IMR-90 (cell line): Measurements from ENCODE around the gene ABCC3. TPM values are rescaled to one million over a fixed set of nuclear protein-coding genes. Genes with fewer than 3 reads are reported as not detected.
A peak's percentile ranks its signal among the peaks of the same experiment; 100 is the strongest.

ENCODE experiments used
- ATAC-seq: fragments of 200-7000 bp; cut with Tn5 transposase; 2 replicates; pipeline ENCODE4 v1.9.1; 2020; ENCODE audit warnings: low read depth, mild to moderate bottlenecking, moderate library complexity
- BruUV-seq: library from RNA; stranded (reverse); fragments of 400-500 nt; replicated peaks from 2 replicates; lab custom pipeline; 2021; lab: Mats Ljungman, UMichigan
- CTCF ChIA-PET: fragments of 300-600 bp; formaldehyde crosslinking; extraction: SDS; loops from one replicate; lab custom pipeline; 2021; ENCODE audit warnings: antibody characterized with exemption; lab: Yijun Ruan, JAX
- POLR2A ChIA-PET: fragments of 300-600 bp; sonication (Branson Sonifier 250); formaldehyde crosslinking; loops from one replicate; lab custom pipeline; 2022; ENCODE audit warnings: antibody characterized with exemption; ENCODE audit not compliant: unreplicated experiment; lab: Charles Lee
- DNase-seq: peaks from one replicate; pipeline ENCODE4 v3.0.0; 2013
- H2AFZ ChIP-seq: replicated peaks from 2 replicates; pipeline ENCODE3; 2013; ENCODE audit warnings: low read length, mild to moderate bottlenecking; ENCODE audit not compliant: poor library complexity
- H2AK5ac ChIP-seq: 2 replicates; pipeline ENCODE4 v1.6.1; 2013; ENCODE audit warnings: low read depth, low read length, inconsistent platforms
- H2AK9ac ChIP-seq: replicated peaks from 2 replicates; pipeline ENCODE3; 2013; ENCODE audit warnings: mild to moderate bottlenecking, low read depth, low read length, moderate library complexity; ENCODE audit not compliant: poor library complexity
- H2BK120ac ChIP-seq: 2 replicates; pipeline ENCODE4 v1.6.1; 2013; ENCODE audit warnings: low read depth, low read length, inconsistent platforms
- H2BK15ac ChIP-seq: 3 replicates; pipeline ENCODE4 v1.6.1; 2013; ENCODE audit warnings: low read depth, low read length, inconsistent platforms
- H2BK20ac ChIP-seq: 2 replicates; pipeline ENCODE4 v1.6.1; 2013; ENCODE audit warnings: low read depth, mild to moderate bottlenecking, inconsistent platforms, low read length, moderate library complexity
- H2BK5ac ChIP-seq: 2 replicates; pipeline ENCODE4 v1.6.1; 2013; ENCODE audit warnings: mild to moderate bottlenecking, low read depth, low read length, inconsistent platforms; ENCODE audit not compliant: poor library complexity, severe bottlenecking
- H3K14ac ChIP-seq: replicated peaks from 2 replicates; pipeline ENCODE4 v1.6.1; 2013; ENCODE audit warnings: low read depth, low read length, inconsistent platforms
- H3K18ac ChIP-seq: 2 replicates; pipeline ENCODE4 v1.6.1; 2013; ENCODE audit warnings: low read depth, low read length, control low read depth
- H3K23ac ChIP-seq: 2 replicates; pipeline ENCODE4 v1.6.1; 2013; ENCODE audit warnings: low read depth, low read length, inconsistent platforms
- H3K27ac ChIP-seq: 2 replicates; pipeline ENCODE4 v1.5.1; 2013; ENCODE audit warnings: mild to moderate bottlenecking, control low read depth, low read length; ENCODE audit not compliant: insufficient read depth
- H3K27me3 ChIP-seq: 2 replicates; pipeline ENCODE4 v1.6.1; 2013; ENCODE audit warnings: low read length; ENCODE audit not compliant: control insufficient read depth, insufficient read depth
- H3K36me3 ChIP-seq: 2 replicates; pipeline ENCODE4 v1.6.1; 2013; ENCODE audit warnings: low read length, mixed read lengths; ENCODE audit not compliant: control insufficient read depth, insufficient read depth
- H3K4ac ChIP-seq: 2 replicates; pipeline ENCODE4 v1.6.1; 2013; ENCODE audit warnings: low read depth, low read length, inconsistent platforms
- H3K4me1 ChIP-seq: 2 replicates; pipeline ENCODE4 v1.6.1; 2013; ENCODE audit warnings: low read length, mixed read lengths; ENCODE audit not compliant: control insufficient read depth, insufficient read depth
- H3K4me2 ChIP-seq: 2 replicates; pipeline ENCODE4 v1.6.1; 2013; ENCODE audit warnings: low read depth, mild to moderate bottlenecking, control low read depth, low read length, moderate library complexity
- H3K4me3 ChIP-seq: 2 replicates; pipeline ENCODE4 v1.5.1; 2013; ENCODE audit warnings: low read depth, mild to moderate bottlenecking, control low read depth, low read length, moderate library complexity; ENCODE audit not compliant: insufficient read depth
- H3K56ac ChIP-seq: 2 replicates; pipeline ENCODE4 v1.6.1; 2013; ENCODE audit warnings: low read length, inconsistent platforms; ENCODE audit not compliant: insufficient read depth; ENCODE audit errors: extremely low read depth
- H3K79me1 ChIP-seq, 2 experiments: 2 replicates each; pipeline ENCODE4 v1.6.1; 2013; ENCODE audit warnings: low read length in 2 of 2, inconsistent platforms in 1 of 2, low read depth in 1 of 2
- H3K9ac ChIP-seq: 2 replicates; pipeline ENCODE4 v1.6.1; 2013; ENCODE audit warnings: low read depth, low read length, control low read depth
- H3K9me1 ChIP-seq: 2 replicates; pipeline ENCODE4 v1.6.1; 2013; ENCODE audit warnings: low read length, inconsistent platforms; ENCODE audit not compliant: insufficient read depth
- H3K9me3 ChIP-seq: 2 replicates; pipeline ENCODE4 v1.6.1; 2013; ENCODE audit warnings: low read length; ENCODE audit not compliant: control insufficient read depth, insufficient read depth
- H4K20me1 ChIP-seq: 2 replicates; pipeline ENCODE4 v1.6.1; 2013; ENCODE audit warnings: low read length, inconsistent platforms; ENCODE audit not compliant: insufficient read depth
- H4K5ac ChIP-seq: 2 replicates; pipeline ENCODE4 v1.6.1; 2013; ENCODE audit warnings: mild to moderate bottlenecking, low read depth, low read length, control low read depth
- H4K8ac ChIP-seq, 2 experiments: 2 replicates each; pipeline ENCODE4 v1.6.1; 2013; ENCODE audit warnings: low read depth in 2 of 2, low read length in 2 of 2, control low read depth in 1 of 2, inconsistent platforms in 1 of 2
- H4K91ac ChIP-seq: 2 replicates; pipeline ENCODE4 v1.6.1; 2013; ENCODE audit warnings: low read depth, low read length, inconsistent platforms; ENCODE audit not compliant: insufficient read depth
- BHLHE40 ChIP-seq: fragments of 150-350 bp; IDR thresholded peaks from 2 replicates; pipeline ENCODE4 v1.6.1; 2016; ENCODE audit warnings: mild to moderate bottlenecking, low read depth, low read length
- CEBPB ChIP-seq: IDR thresholded peaks from 2 replicates; pipeline ENCODE4 v1.6.1; 2012; ENCODE audit warnings: low read depth, low read length, improper control_type of control experiment
- CHD1 ChIP-seq: IDR thresholded peaks from 2 replicates; pipeline ENCODE4 v1.6.1; 2012; ENCODE audit warnings: low read depth, low read length, improper control_type of control experiment
- CTCF ChIP-seq: conservative IDR thresholded peaks from 2 replicates; pipeline ENCODE4 v1.5.1; 2012; ENCODE audit warnings: mild to moderate bottlenecking, low read depth, low read length, improper control_type of control experiment
- ELK1 ChIP-seq: fragments of 150-350 bp; IDR thresholded peaks from 2 replicates; pipeline ENCODE4 v1.6.1; 2016; ENCODE audit warnings: low read depth, mild to moderate bottlenecking, low read length, moderate library complexity, borderline replicate concordance
- MAFK ChIP-seq: IDR thresholded peaks from 2 replicates; pipeline ENCODE4 v1.6.1; 2012; ENCODE audit warnings: low read depth, low read length, improper control_type of control experiment
- MAZ ChIP-seq: IDR thresholded peaks from 2 replicates; pipeline ENCODE4 v1.6.1; 2012; ENCODE audit warnings: low read depth, mild to moderate bottlenecking, low read length, improper control_type of control experiment, moderate library complexity, borderline replicate concordance
- MXI1 ChIP-seq: IDR thresholded peaks from 2 replicates; pipeline ENCODE4 v1.6.1; 2012; ENCODE audit warnings: low read depth, mild to moderate bottlenecking, low read length, moderate library complexity, borderline replicate concordance
- NFE2L2 ChIP-seq: fragments of 150-350 bp; IDR thresholded peaks from 2 replicates; pipeline ENCODE4 v1.6.1; 2016; ENCODE audit warnings: low read depth, mild to moderate bottlenecking, low read length
- POLR2A ChIP-seq: IDR thresholded peaks from 2 replicates; pipeline ENCODE4 v1.6.1; 2012; ENCODE audit warnings: mild to moderate bottlenecking, low read depth, low read length
- RAD21 ChIP-seq: IDR thresholded peaks from 2 replicates; pipeline ENCODE4 v1.6.1; 2012; ENCODE audit warnings: low read length, improper control_type of control experiment
- RCOR1 ChIP-seq: IDR thresholded peaks from 2 replicates; pipeline ENCODE4 v1.6.1; 2012; ENCODE audit warnings: mild to moderate bottlenecking, low read length, improper control_type of control experiment; ENCODE audit not compliant: insufficient replicate concordance
- RFX5 ChIP-seq: IDR thresholded peaks from 2 replicates; pipeline ENCODE4 v1.8.0; 2012; ENCODE audit warnings: low read depth, mild to moderate bottlenecking, low read length, moderate library complexity
- SMC3 ChIP-seq: fragments of 150-350 bp; IDR thresholded peaks from 2 replicates; pipeline ENCODE4 v1.6.1; 2016; ENCODE audit warnings: low read depth, mild to moderate bottlenecking, antibody characterized with exemption, low read length, moderate library complexity
- WGBS, 2 experiments: methylation state at CpG; one replicate each; pipeline versions ENCODE4 v1.1.5 to v1.1.7; 2013; ENCODE audit warnings: missing lambda C conversion rate in 2 of 2; ENCODE audit not compliant: insufficient read length in 1 of 2; ENCODE audit errors: extremely low coverage in 2 of 2; 5-methylcytosine and 5-hydroxymethylcytosine counted together
- dilution Hi-C: fragments of 300-500 bp; cut with HindIII; formaldehyde crosslinking; loops from one replicate; pipeline ENCODE4 v1.14.3; 2018; ENCODE audit warnings: low sequenced_read_pairs; ENCODE audit not compliant: unreplicated experiment
- in situ Hi-C: fragments of 300-500 bp; cut with MboI; formaldehyde crosslinking; loops from 3 replicates; pipeline ENCODE4 v1.14.3; 2019; ENCODE audit warnings: low sequenced_read_pairs, inconsistent platforms, mixed read lengths
- intact Hi-C: fragments of 100-400 bp; cut with micrococcal nuclease; formaldehyde crosslinking; loops from 2 replicates; pipeline ENCODE4 v1.10.0; 2022
- polyA plus RNA-seq, 3 experiments: library from polyadenylated mRNA; depleted of rRNA; stranded (reverse); fragments of >200 nt; gene quantifications; 2 replicates each; pipeline ENCODE4 v1.2.3, GENCODE V29; 2012; ENCODE audit warnings: low replicate concordance in 1 of 3
- total RNA-seq: library from RNA; depleted of rRNA; stranded (reverse); fragments of >200 nt; gene quantifications from 2 replicates; pipeline ENCODE4 v1.2.3, GENCODE V29; 2012
- TF ChIP-seq, protein P1 (sequence below): fragments of 150-350 bp; IDR thresholded peaks from 2 replicates; pipeline ENCODE4 v1.6.1; 2017; ENCODE audit warnings: mild to moderate bottlenecking, antibody characterized with exemption, low read length, low read depth

The ABCC3 gene
- total and polyA plus RNA-seq, 2 of the 4 experiments (the other 2 are of a cell fraction) = 3.2 to 6.6 TPM

GRCh38 chr17:50662632-50663225, 28.0 kb downstream of the ABCC3 start:
- no peaks in the 10 kb centered on the region for H3K9me3 ChIP-seq
- peak overlapping the region; percentile 98 for H2AK5ac ChIP-seq
- H4K91ac ChIP-seq = peak overlapping the region; percentile 96
- dilution Hi-C loops = no loop called here
- DNase-seq (no peak), ATAC-seq (no peak)
- ChIA-PET CTCF (no interaction called here), POLR2A (interaction anchor here (1.4 kb wide), 1 partner anchor 14 kb away, joined by 4 read pairs; no protein-coding TSS in a partner anchor)
- in situ Hi-C loops = no loop called here
- H3K4ac ChIP-seq = peak overlapping the region; percentile 98
- no peaks in the 10 kb centered on the region for H3K36me3 ChIP-seq
- H3K27ac ChIP-seq = 0 out of 2 replicates have a peak overlapping the region, but pooled peaks have one; percentile 35
- H4K8ac ChIP-seq = peak overlapping the region; percentile 41 to 97; a peak in 2 of 4 replicates
- intact Hi-C loops = no loop called here
- peak overlapping the region; percentile 98 for H2BK120ac ChIP-seq
- no peak overlapping the region for H3K56ac ChIP-seq
- H2AFZ ChIP-seq = no peak overlapping the region
- no peaks in the 10 kb centered on the region for H3K27me3 ChIP-seq
- peak overlapping the region; percentile 97 for H3K14ac ChIP-seq
- H3K9me1 ChIP-seq = peaks cover 40% of the 10 kb centered on the region
- peak overlapping the region; percentile 95 for H2BK5ac ChIP-seq
- H2BK15ac ChIP-seq = peak overlapping the region; percentile 93; the same call in 2 of the 3 replicates
- BruUV-seq = no TSS peak
- H3K23ac ChIP-seq = no peak overlapping the region
- 100% methylated on average over 1 of the region's 9 CpGs; no CpG with 5 or more reads in 1 of the 2 experiments for WGBS, 2 experiments
- H3K79me1 ChIP-seq = peaks cover 0 to 23% of the 10 kb centered on the region in 2 experiments; a peak in 2 of 4 replicates
- peaks cover 34% of the 10 kb centered on the region for H3K4me1 ChIP-seq
- no peak overlapping the region for H3K9ac ChIP-seq
- H2BK20ac ChIP-seq = peak overlapping the region; percentile 95
- no peak overlapping the region for H3K4me2 ChIP-seq
- H3K18ac ChIP-seq = 0 out of 2 replicates have a peak overlapping the region, but pooled peaks have one; percentile 22
- peak overlapping the region; percentile 5 for H4K5ac ChIP-seq
- H4K20me1 ChIP-seq = no peaks in the 10 kb centered on the region
- no peak overlapping the region for H2AK9ac ChIP-seq
- no peak overlapping the region for H3K4me3 ChIP-seq
- no peak for TF ChIP-seq ELK1
- no peak for TF ChIP-seq RCOR1
- no peak for TF ChIP-seq MXI1
- TF ChIP-seq NFE2L2 = no peak
- TF ChIP-seq BHLHE40 = no peak
- TF ChIP-seq RAD21 = no peak
- TF ChIP-seq POLR2A = no peak
- no peak for TF ChIP-seq MAZ
- no peak for TF ChIP-seq RFX5
- TF ChIP-seq MAFK = no peak
- no peak for TF ChIP-seq CEBPB
- TF ChIP-seq, protein P1, sequence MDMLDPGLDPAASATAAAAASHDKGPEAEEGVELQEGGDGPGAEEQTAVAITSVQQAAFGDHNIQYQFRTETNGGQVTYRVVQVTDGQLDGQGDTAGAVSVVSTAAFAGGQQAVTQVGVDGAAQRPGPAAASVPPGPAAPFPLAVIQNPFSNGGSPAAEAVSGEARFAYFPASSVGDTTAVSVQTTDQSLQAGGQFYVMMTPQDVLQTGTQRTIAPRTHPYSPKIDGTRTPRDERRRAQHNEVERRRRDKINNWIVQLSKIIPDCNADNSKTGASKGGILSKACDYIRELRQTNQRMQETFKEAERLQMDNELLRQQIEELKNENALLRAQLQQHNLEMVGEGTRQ = no peak
- no peak for TF ChIP-seq CHD1
- TF ChIP-seq CTCF = no peak
- no peak for TF ChIP-seq SMC3
